CD4-positive, CD25-positive, alpha-beta regulatory T cell (primary cell): ENCODE data around the gene ST6GALNAC3. TPM values are rescaled to one million over a fixed set of nuclear protein-coding genes. Genes with fewer than 3 reads are reported as not detected.

Experiments
- ATAC-seq, 2 donors: fragments of 150-1000 bp; cut with Tn5 transposase; one replicate each; pipeline ENCODE4 v1.10.0; 2021; ENCODE audit warnings: low read depth in 2 of 2, moderate number of reproducible peaks in 2 of 2, moderate library complexity in 1 of 2
- DNase-seq, 3 donors: peaks; one replicate each; pipeline versions ENCODE4 v3.0.0 to v3.0.0-alpha.2; 2012 to 2022; ENCODE audit warnings: mixed read lengths in 1 of 3
- H3K27ac ChIP-seq: one replicate; pipeline ENCODE4 v1.7.0; 2013; ENCODE audit warnings: mild to moderate bottlenecking, low read length; ENCODE audit not compliant: insufficient read depth, poor library complexity, severe bottlenecking
- H3K27me3 ChIP-seq: one replicate; pipeline ENCODE4 v1.7.0; 2013; ENCODE audit warnings: low read length; ENCODE audit not compliant: control insufficient read depth, insufficient read depth
- H3K36me3 ChIP-seq: one replicate; pipeline ENCODE4 v1.7.0; 2013; ENCODE audit warnings: mild to moderate bottlenecking, low read length, moderate library complexity; ENCODE audit not compliant: control insufficient read depth, insufficient read depth
- H3K4me1 ChIP-seq: 2 replicates; pipeline ENCODE4 v1.7.0; 2013; ENCODE audit warnings: mild to moderate bottlenecking, low read length; ENCODE audit not compliant: insufficient read depth, control insufficient read depth, poor library complexity, severe bottlenecking
- H3K4me3 ChIP-seq: one replicate; pipeline ENCODE4 v1.7.0; 2013; ENCODE audit warnings: low read depth, mild to moderate bottlenecking, low read length, moderate library complexity
- H3K9me3 ChIP-seq, 2 experiments: 1 replicate in 1 of 2; 2 replicates in 1 of 2; pipeline ENCODE4 v1.7.0; 2013; ENCODE audit warnings: low read length in 2 of 2, mild to moderate bottlenecking in 1 of 2, moderate library complexity in 1 of 2; ENCODE audit not compliant: control insufficient read depth in 2 of 2
- H3K27ac Mint-ChIP-seq, 3 donors: one replicate each; pipeline ENCODE4 v1.8.0; 2020 to 2022; ENCODE audit warnings: mild to moderate bottlenecking in 3 of 3, mixed read lengths in 3 of 3, moderate library complexity in 2 of 3
- H3K27me3 Mint-ChIP-seq: one replicate; pipeline ENCODE4 v1.8.0; 2022; ENCODE audit warnings: mild to moderate bottlenecking, mixed read lengths
- H3K36me3 Mint-ChIP-seq: one replicate; pipeline ENCODE4 v1.8.0; 2020; ENCODE audit warnings: mixed read lengths
- H3K4me1 Mint-ChIP-seq, 4 donors: one replicate each; pipeline ENCODE4 v1.8.0; 2020 to 2022; ENCODE audit warnings: mixed read lengths in 4 of 4, mild to moderate bottlenecking in 1 of 4
- H3K4me3 Mint-ChIP-seq, 4 donors: one replicate each; pipeline ENCODE4 v1.8.0; 2020 to 2022; ENCODE audit warnings: mild to moderate bottlenecking in 4 of 4, mixed read lengths in 4 of 4, moderate library complexity in 3 of 4
- H3K9me3 Mint-ChIP-seq, 7 donors: one replicate each; pipeline ENCODE4 v1.8.0; 2020 to 2022; ENCODE audit warnings: mixed read lengths in 7 of 7, mild to moderate bottlenecking in 3 of 7, moderate library complexity in 2 of 7
- polyA plus RNA-seq, 4 donors: library from polyadenylated mRNA; unstranded; fragments of 300-500 nt; fragmentation: Illumina TruSeq; gene quantifications; one replicate each; pipeline ENCODE4 v1.2.3, GENCODE V29; 2021
- total RNA-seq: library from RNA; stranded (reverse); gene quantifications from one replicate; pipeline ENCODE4 v1.2.3, GENCODE V29; 2022

ST6GALNAC3 gene
- total and polyA plus RNA-seq, 5 donors from 2014 or later, result 0.03 to 3.4 (median 0.95) TPM

DNA sequence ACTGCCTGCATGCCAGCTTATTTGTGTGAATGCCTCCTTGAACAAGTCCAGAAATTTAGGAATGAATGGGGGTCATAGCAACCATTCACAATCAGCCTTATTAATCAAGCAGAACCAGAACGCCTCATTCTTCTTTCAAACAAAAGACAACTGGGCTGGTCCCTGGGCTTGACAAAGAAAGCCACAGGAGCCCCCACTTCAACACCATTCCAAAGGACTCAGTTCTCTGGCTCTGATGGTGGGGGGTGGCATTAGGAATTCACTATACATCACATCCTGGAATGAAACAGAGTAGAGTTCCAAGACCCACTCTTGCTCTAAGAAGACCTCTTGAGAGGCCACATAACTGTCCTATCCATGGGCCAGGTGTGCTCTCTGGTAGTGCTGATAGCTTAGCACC lies 606.1 kb downstream of the ST6GALNAC3 start:
- H3K4me1 Mint-ChIP-seq, result no peaks in the 10 kb centered on the region
- H3K36me3 ChIP-seq, result no peaks in the 10 kb centered on the region
- no peak overlapping the region for H3K27ac Mint-ChIP-seq
- peaks cover 0 to 4% (median 0%) of the 10 kb centered on the region in 7 donors for H3K9me3 Mint-ChIP-seq
- H3K9me3 ChIP-seq, result no peaks in the 10 kb centered on the region
- H3K4me3 ChIP-seq, result no peak overlapping the region
- no peak for ATAC-seq
- H3K27me3 ChIP-seq, result no peaks in the 10 kb centered on the region
- H3K4me3 Mint-ChIP-seq, result no peak overlapping the region
- no peaks in the 10 kb centered on the region for H3K36me3 Mint-ChIP-seq
- H3K4me1 ChIP-seq, result no peaks in the 10 kb centered on the region
- no peaks in the 10 kb centered on the region for H3K27me3 Mint-ChIP-seq
- no peak overlapping the region for H3K27ac ChIP-seq
- DNase-seq, result no peak

DNA sequence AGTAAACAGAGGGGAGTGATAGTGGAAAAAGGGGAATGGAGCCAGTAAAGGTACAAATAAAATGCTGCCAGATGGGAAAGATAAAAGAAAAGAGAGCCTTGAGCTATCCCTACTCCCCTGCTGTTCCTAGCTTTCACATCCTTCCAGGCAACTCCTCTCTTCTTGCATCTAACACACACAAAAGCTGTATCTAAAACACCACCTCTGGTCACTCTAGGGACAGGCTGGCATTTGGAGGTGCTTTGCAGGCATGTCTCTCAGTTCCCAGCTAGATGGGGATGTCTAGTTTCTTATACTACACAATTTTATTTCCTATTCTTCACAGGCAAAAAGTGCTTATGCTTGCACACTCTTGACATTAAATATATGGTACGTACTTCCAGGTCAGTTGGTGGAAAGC lies 607.6 kb downstream of the ST6GALNAC3 start:
- Mint-ChIP-seq H3K9me3 (peaks cover 0 to 4% (median 0%) of the 10 kb centered on the region in 7 donors), H3K4me1 (no peaks in the 10 kb centered on the region), H3K36me3 (no peaks in the 10 kb centered on the region), H3K27ac (no peak overlapping the region), H3K4me3 (no peak overlapping the region), H3K27me3 (no peaks in the 10 kb centered on the region)
- Histone ChIP-seq H3K27me3 (no peaks in the 10 kb centered on the region), H3K9me3 (no peaks in the 10 kb centered on the region), H3K4me3 (no peak overlapping the region), H3K36me3 (no peaks in the 10 kb centered on the region), H3K27ac (no peak overlapping the region), H3K4me1 (no peaks in the 10 kb centered on the region)
- ATAC-seq, result no peak
- DNase-seq, result no peak

Other genes starting within 250 kb of the ST6GALNAC3 start
- not detected for gene ASB17, start 142.3 kb upstream of the ST6GALNAC3 start, total RNA-seq
- gene ASB17, start 142.3 kb upstream of the ST6GALNAC3 start, polyA plus RNA-seq, result not detected